AG04450 (cell line): ENCODE measurements around the gene DTL. TPM values are rescaled to one million over a fixed set of nuclear protein-coding genes. Genes with fewer than 3 reads are reported as not detected.

Experiments
- CTCF ChIA-PET: fragments of 300-600, 350-600 bp; formaldehyde crosslinking; extraction: SDS; loops from one replicate; lab custom pipeline; 2022; ENCODE audit warnings: antibody characterized with exemption, inconsistent platforms; lab: Charles Lee
- POLR2A ChIA-PET: fragments of 350-600 bp; formaldehyde crosslinking; extraction: SDS; loops from one replicate; lab custom pipeline; 2021; ENCODE audit warnings: antibody characterized with exemption, inconsistent platforms; lab: Yijun Ruan, JAX
- DNase-seq: peaks from one replicate; pipeline ENCODE4 v3.0.0-alpha.2; 2011; ENCODE audit warnings: low read depth, low spot score
- H3K27ac ChIP-seq: one replicate; pipeline ENCODE4 v1.5.1; 2012; ENCODE audit warnings: low read depth, low read length, control low read depth
- H3K27me3 ChIP-seq: one replicate; pipeline ENCODE4 v1.6.0; 2012; ENCODE audit warnings: low read length; ENCODE audit not compliant: control insufficient read depth, insufficient read depth
- H3K4me3 ChIP-seq: 2 replicates; pipeline ENCODE4 v1.5.1; 2011; ENCODE audit warnings: mild to moderate bottlenecking, low read depth, low read length, control low read depth
- H3K9me3 ChIP-seq: 2 replicates; pipeline ENCODE4 v1.5.1; 2012; ENCODE audit warnings: low read length; ENCODE audit not compliant: control insufficient read depth, insufficient read depth
- CTCF ChIP-seq: IDR thresholded peaks from 2 replicates; pipeline ENCODE4 v1.5.1; 2011; ENCODE audit warnings: low read depth, low read length, control low read depth, inconsistent platforms
- polyA plus RNA-seq: library from polyadenylated mRNA; depleted of rRNA; stranded (reverse); fragments of >200 nt; gene quantifications from 2 replicates; pipeline ENCODE4 v1.2.3, GENCODE V29; 2011

The DTL gene
- polyA plus RNA-seq, 1 experiment = 6.0 TPM

- CTCF ChIA-PET = no interaction called here
- POLR2A ChIA-PET = no interaction called here
- H3K9me3 ChIP-seq = no peaks in the 10 kb centered on the region
- H3K27me3 ChIP-seq = no peaks in the 10 kb centered on the region
- DNase-seq = no peak
- TF ChIP-seq CTCF = no peak
- no peak overlapping the region for H3K27ac ChIP-seq
- no peak overlapping the region for H3K4me3 ChIP-seq
Observed at GRCh38 chr1:212132025-212132424, 96.5 kb downstream of the DTL start.

- no peak overlapping the region for H3K4me3 ChIP-seq
- H3K27ac ChIP-seq = no peak overlapping the region
- ChIA-PET POLR2A (no interaction called here), CTCF (no interaction called here)
- no peak for TF ChIP-seq CTCF
- no peaks in the 10 kb centered on the region for H3K9me3 ChIP-seq
- no peak for DNase-seq
- no peaks in the 10 kb centered on the region for H3K27me3 ChIP-seq
Observed at GRCh38 chr1:212133319-212133718, 97.8 kb downstream of the DTL start.

GRCh38 chr1:212135166-212135565, 99.6 kb downstream of the DTL start:
- H3K4me3 ChIP-seq = no peak overlapping the region
- TF ChIP-seq CTCF = no peak
- no peak for DNase-seq
- ChIA-PET CTCF (no interaction called here), POLR2A (no interaction called here)
- no peaks in the 10 kb centered on the region for H3K27me3 ChIP-seq
- H3K27ac ChIP-seq = no peak overlapping the region
- H3K9me3 ChIP-seq = no peaks in the 10 kb centered on the region

- TF ChIP-seq CTCF = no peak
- no peaks in the 10 kb centered on the region for H3K9me3 ChIP-seq
- no peak overlapping the region for H3K27ac ChIP-seq
- H3K27me3 ChIP-seq = no peaks in the 10 kb centered on the region
- ChIA-PET POLR2A (no interaction called here), CTCF (no interaction called here)
- DNase-seq = no peak
- no peak overlapping the region for H3K4me3 ChIP-seq
Observed at GRCh38 chr1:212137854-212138253, 102.3 kb downstream of the DTL start.

GRCh38 chr1:212138457-212138856, 102.9 kb downstream of the DTL start:
- TF ChIP-seq CTCF = no peak
- CTCF ChIA-PET = no interaction called here
- H3K27ac ChIP-seq = no peak overlapping the region
- POLR2A ChIA-PET = no interaction called here
- no peaks in the 10 kb centered on the region for H3K27me3 ChIP-seq
- no peak overlapping the region for H3K4me3 ChIP-seq
- no peak for DNase-seq
- no peaks in the 10 kb centered on the region for H3K9me3 ChIP-seq
